Peyer's patch (tissue), 4 donors: Measurements from ENCODE around the gene MOB3A. TPM values are rescaled to one million over a fixed set of nuclear protein-coding genes. Genes with fewer than 3 reads are reported as not detected.
A peak's percentile ranks its signal among the peaks of the same experiment; 100 is the strongest.

Experiments used
- DNase-seq, 3 donors: peaks; one replicate each; pipeline ENCODE4 v3.0.0-alpha.2; 2017 to 2019
- H3K27ac ChIP-seq, 4 donors: fragments of 200-600 bp; sonication (generic); one replicate each; pipeline ENCODE4 v1.5.1; 2016 to 2019
- H3K27me3 ChIP-seq, 2 donors: fragments of 200-600 bp; sonication (generic); one replicate each; pipeline ENCODE4 v1.5.1; 2019
- H3K36me3 ChIP-seq, 3 donors: fragments of 200-600 bp; sonication (generic); one replicate each; pipeline ENCODE4 v1.5.1; 2016 to 2019
- H3K4me1 ChIP-seq, 4 donors: fragments of 200-600 bp; sonication (generic); one replicate each; pipeline ENCODE4 v1.5.1; 2016 to 2019
- H3K4me3 ChIP-seq, 4 donors: fragments of 200-600 bp; sonication (generic); 1 replicate in 3 of 4; 2 replicates in 1 of 4; pipeline ENCODE4 v1.5.1; 2016 to 2019; ENCODE audit warnings: mild to moderate bottlenecking in 1 of 4
- H3K9me3 ChIP-seq, 4 donors: fragments of 200-600 bp; sonication (generic); one replicate each; pipeline ENCODE4 v1.5.1; 2016 to 2019; ENCODE audit warnings: mild to moderate bottlenecking in 1 of 4
- CTCF ChIP-seq, 6 experiments: fragments of 450-650 bp in 4 of 6; fragments of 200-600 bp in 2 of 6; sonication (generic) in 1 of 6; IDR thresholded peaks; one replicate each; pipeline ENCODE4 v1.5.1; 2017 to 2019; ENCODE audit warnings: antibody characterized with exemption in 6 of 6, mild to moderate bottlenecking in 3 of 6, moderate library complexity in 1 of 6
- POLR2A ChIP-seq, 2 donors: fragments of 450-650 bp; IDR thresholded peaks; one replicate each; pipeline ENCODE4 v1.5.1; 2017; ENCODE audit warnings: antibody characterized with exemption in 2 of 2, mild to moderate bottlenecking in 2 of 2, moderate library complexity in 2 of 2
- total RNA-seq, 4 donors: library from RNA; depleted of rRNA; stranded (reverse); fragments of >200 nt; gene quantifications; one replicate each; pipeline ENCODE4 v1.1.0, GENCODE V29; 2016

The MOB3A gene
- total RNA-seq, 4 donors from 2014 or later: 32.6 to 55.3 (median 35.1) TPM

- Histone ChIP-seq H3K27ac (no peak overlapping the region), H3K27me3 (no peaks in the 10 kb centered on the region), H3K9me3 (no peaks in the 10 kb centered on the region), H3K4me3 (no peak overlapping the region), H3K36me3 (peaks cover 0 to 100% (median 0%) of the 10 kb centered on the region in 3 donors), H3K4me1 (peaks cover 0 to 4% (median 0%) of the 10 kb centered on the region in 4 donors)
- DNase-seq: no peak
- TF ChIP-seq CTCF (IDR thresholded peaks at IDR 0.05): no peak
- no peak for TF ChIP-seq POLR2A (IDR thresholded peaks at IDR 0.05)
Observed at GRCh38 chr19:2113439-2114211, 17.5 kb upstream of the MOB3A start.

- H3K27me3 ChIP-seq: no peaks in the 10 kb centered on the region
- H3K4me1 ChIP-seq: peaks cover 0 to 4% (median 0%) of the 10 kb centered on the region in 4 donors
- no peak for TF ChIP-seq POLR2A (IDR thresholded peaks at IDR 0.05)
- no peak for TF ChIP-seq CTCF (IDR thresholded peaks at IDR 0.05)
- no peak overlapping the region for H3K4me3 ChIP-seq
- no peaks in the 10 kb centered on the region for H3K9me3 ChIP-seq
- H3K36me3 ChIP-seq: peaks cover 0 to 100% (median 0%) of the 10 kb centered on the region in 3 donors
- H3K27ac ChIP-seq: no peak overlapping the region
- DNase-seq: no peak
Observed at GRCh38 chr19:2112516-2113320, 16.6 kb upstream of the MOB3A start.

- TF ChIP-seq CTCF (IDR thresholded peaks at IDR 0.05) (no peak), POLR2A (IDR thresholded peaks at IDR 0.05) (no peak)
- Histone ChIP-seq H3K9me3 (no peaks in the 10 kb centered on the region), H3K4me1 (peaks cover 0 to 4% (median 0%) of the 10 kb centered on the region in 4 donors), H3K36me3 (peaks cover 0 to 100% (median 0%) of the 10 kb centered on the region in 3 donors), H3K4me3 (no peak overlapping the region), H3K27me3 (no peaks in the 10 kb centered on the region), H3K27ac (no peak overlapping the region)
- peak in 1 of 3 donors; percentile 20 for DNase-seq
Observed at GRCh38 chr19:2111886-2112285, 15.8 kb upstream of the MOB3A start.

- no peak overlapping the region for H3K4me3 ChIP-seq
- no peak for DNase-seq
Observed at GRCh38 chr19:2111425-2111824, 15.3 kb upstream of the MOB3A start.

GRCh38 chr19:2110822-2111221 lies 14.7 kb upstream of the MOB3A start:
- Histone ChIP-seq H3K9me3 (no peaks in the 10 kb centered on the region), H3K27me3 (no peaks in the 10 kb centered on the region), H3K36me3 (peaks cover 0 to 100% (median 0%) of the 10 kb centered on the region in 3 donors), H3K4me3 (no peak overlapping the region), H3K4me1 (peaks cover 0 to 4% (median 0%) of the 10 kb centered on the region in 4 donors), H3K27ac (no peak overlapping the region)
- no peak for TF ChIP-seq POLR2A (IDR thresholded peaks at IDR 0.05)
- no peak for TF ChIP-seq CTCF (IDR thresholded peaks at IDR 0.05)
- no peak for DNase-seq

More at GRCh38 chr19:2111425-2111824, 15.3 kb upstream of the MOB3A start:
- Histone ChIP-seq H3K27me3 (no peaks in the 10 kb centered on the region), H3K36me3 (peaks cover 0 to 100% (median 0%) of the 10 kb centered on the region in 3 donors), H3K9me3 (no peaks in the 10 kb centered on the region), H3K4me1 (peaks cover 0 to 4% (median 0%) of the 10 kb centered on the region in 4 donors), H3K27ac (no peak overlapping the region)
- TF ChIP-seq CTCF (IDR thresholded peaks at IDR 0.05): no peak
- TF ChIP-seq POLR2A (IDR thresholded peaks at IDR 0.05): no peak
